ENCODE data around the gene DYNC1H1.

- TF ChIP-seq, protein P1, sequence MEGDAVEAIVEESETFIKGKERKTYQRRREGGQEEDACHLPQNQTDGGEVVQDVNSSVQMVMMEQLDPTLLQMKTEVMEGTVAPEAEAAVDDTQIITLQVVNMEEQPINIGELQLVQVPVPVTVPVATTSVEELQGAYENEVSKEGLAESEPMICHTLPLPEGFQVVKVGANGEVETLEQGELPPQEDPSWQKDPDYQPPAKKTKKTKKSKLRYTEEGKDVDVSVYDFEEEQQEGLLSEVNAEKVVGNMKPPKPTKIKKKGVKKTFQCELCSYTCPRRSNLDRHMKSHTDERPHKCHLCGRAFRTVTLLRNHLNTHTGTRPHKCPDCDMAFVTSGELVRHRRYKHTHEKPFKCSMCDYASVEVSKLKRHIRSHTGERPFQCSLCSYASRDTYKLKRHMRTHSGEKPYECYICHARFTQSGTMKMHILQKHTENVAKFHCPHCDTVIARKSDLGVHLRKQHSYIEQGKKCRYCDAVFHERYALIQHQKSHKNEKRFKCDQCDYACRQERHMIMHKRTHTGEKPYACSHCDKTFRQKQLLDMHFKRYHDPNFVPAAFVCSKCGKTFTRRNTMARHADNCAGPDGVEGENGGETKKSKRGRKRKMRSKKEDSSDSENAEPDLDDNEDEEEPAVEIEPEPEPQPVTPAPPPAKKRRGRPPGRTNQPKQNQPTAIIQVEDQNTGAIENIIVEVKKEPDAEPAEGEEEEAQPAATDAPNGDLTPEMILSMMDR (optimal IDR thresholded peaks at IDR 0.05 in 1 of 3, IDR thresholded peaks at IDR 0.05 in 1 of 3, conservative IDR thresholded peaks at IDR 0.05 in 1 of 3; ENCODE audit: extremely low read depth in 1 of 3, insufficient read depth in 2 of 3, low read length in 3 of 3), result no peak
- TF ChIP-seq EZH2 (IDR thresholded peaks at IDR 0.05; ENCODE audit: low read length), result no peak
These were observed 68.9 kb downstream of the DYNC1H1 start for GRCh38 chr14:102033241-102033640.
